ACC112 (cell line): Measurements from ENCODE around the gene RPS6KA1.
"Not testable (repeated sequence)": the region's sequence is repeated elsewhere in the genome, so short reads cannot be mapped to it uniquely, and the experiment has no call there.

Experiments
- H2AFZ ChIP-seq: fragments of 200-600 bp; sonication (generic); one replicate; pipeline ENCODE4 v1.6.0; 2017; ENCODE audit warnings: antibody characterized with exemption, low read length; ENCODE audit not compliant: unreplicated experiment
- H3K27ac ChIP-seq: fragments of 200-600 bp; sonication (generic); 2 replicates; pipeline ENCODE4 v1.5.1; 2014; ENCODE audit warnings: low read depth, mild to moderate bottlenecking, antibody characterized with exemption, low read length, moderate library complexity
- H3K27me3 ChIP-seq: fragments of 200-600 bp; sonication (generic); 2 replicates; pipeline ENCODE4 v1.6.1; 2014; ENCODE audit warnings: mild to moderate bottlenecking, antibody characterized with exemption, low read length, moderate library complexity, mixed read lengths; ENCODE audit not compliant: insufficient read depth
- H3K36me3 ChIP-seq: fragments of 200-600 bp; sonication (generic); 2 replicates; pipeline ENCODE4 v1.6.1; 2016; ENCODE audit warnings: mild to moderate bottlenecking, antibody characterized with exemption, low read length, moderate library complexity, mixed read lengths; ENCODE audit not compliant: insufficient read depth
- H3K4me1 ChIP-seq: fragments of 200-600 bp; sonication (generic); one replicate; pipeline ENCODE4 v1.6.1; 2016; ENCODE audit warnings: low read length, mixed read lengths; ENCODE audit not compliant: insufficient read depth, unreplicated experiment, control insufficient read depth
- H3K4me3 ChIP-seq: fragments of 200-600 bp; sonication (generic); 2 replicates; pipeline ENCODE4 v1.5.1; 2014; ENCODE audit warnings: mild to moderate bottlenecking, low read depth, low read length
- H3K79me2 ChIP-seq: fragments of 200-600 bp; sonication (generic); one replicate; pipeline ENCODE4 v1.6.0; 2016; ENCODE audit warnings: low read length; ENCODE audit not compliant: control insufficient read depth, unreplicated experiment, insufficient read depth

Gene RPS6KA1

GRCh38 chr1:26575348-26575747, 45.8 kb downstream of the RPS6KA1 start:
- Histone ChIP-seq H3K27me3 (no peaks in the 10 kb centered on the region), H3K79me2 (no peaks in the 10 kb centered on the region), H3K4me3 (no peak overlapping the region), H3K27ac (peak overlapping the region; percentile 7; the same call in 1 of the 2 replicates), H3K4me1 (peaks cover 15% of the 10 kb centered on the region), H3K36me3 (no peaks in the 10 kb centered on the region), H2AFZ (no peak overlapping the region)

GRCh38 chr1:26578167-26578566, 48.6 kb downstream of the RPS6KA1 start:
- Histone ChIP-seq H3K27ac (no peak overlapping the region), H3K36me3 (no peaks in the 10 kb centered on the region), H3K4me3 (no peak overlapping the region), H3K4me1 (peaks cover 31% of the 10 kb centered on the region), H3K79me2 (no peaks in the 10 kb centered on the region), H2AFZ (no peak overlapping the region), H3K27me3 (no peaks in the 10 kb centered on the region)

- Histone ChIP-seq H3K27ac (no peak overlapping the region), H3K4me1 (peaks cover 30% of the 10 kb centered on the region), H3K4me3 (no peak overlapping the region), H3K27me3 (no peaks in the 10 kb centered on the region), H3K36me3 (no peaks in the 10 kb centered on the region), H2AFZ (no peak overlapping the region), H3K79me2 (no peaks in the 10 kb centered on the region)
Measured at GRCh38 chr1:26579681-26580111, 50.1 kb downstream of the RPS6KA1 start.

- Histone ChIP-seq H3K27me3 (no peaks in the 10 kb centered on the region), H3K79me2 (no peaks in the 10 kb centered on the region), H3K36me3 (no peaks in the 10 kb centered on the region), H3K27ac (no peak overlapping the region), H2AFZ (no peak overlapping the region), H3K4me3 (no peak overlapping the region), H3K4me1 (peaks cover 26% of the 10 kb centered on the region)
Measured at GRCh38 chr1:26580116-26580515, 50.6 kb downstream of the RPS6KA1 start.

- H3K27ac ChIP-seq: no peak overlapping the region
- H3K27me3 ChIP-seq: no peaks in the 10 kb centered on the region
- H2AFZ ChIP-seq: no peak overlapping the region
- peaks cover 24% of the 10 kb centered on the region for H3K4me1 ChIP-seq
- no peaks in the 10 kb centered on the region for H3K36me3 ChIP-seq
- no peaks in the 10 kb centered on the region for H3K79me2 ChIP-seq
- H3K4me3 ChIP-seq: no peak overlapping the region
Measured at GRCh38 chr1:26581287-26581651, 51.7 kb downstream of the RPS6KA1 start.

- no peak overlapping the region for H2AFZ ChIP-seq
- no peaks in the 10 kb centered on the region for H3K27me3 ChIP-seq
- H3K4me1 ChIP-seq: peaks cover 24% of the 10 kb centered on the region
- peak overlapping the region; percentile 59 for H3K27ac ChIP-seq
- no peak overlapping the region for H3K4me3 ChIP-seq
- H3K79me2 ChIP-seq: no peaks in the 10 kb centered on the region
- H3K36me3 ChIP-seq: no peaks in the 10 kb centered on the region
Measured at GRCh38 chr1:26582053-26582835, 52.7 kb downstream of the RPS6KA1 start.

- Histone ChIP-seq H3K4me1 (peaks cover 24% of the 10 kb centered on the region), H2AFZ (peak overlapping the region; percentile 10), H3K36me3 (no peaks in the 10 kb centered on the region), H3K27ac (peak overlapping the region; percentile 59), H3K27me3 (no peaks in the 10 kb centered on the region), H3K79me2 (no peaks in the 10 kb centered on the region), H3K4me3 (no peak overlapping the region)
Measured at GRCh38 chr1:26582836-26583460, 53.4 kb downstream of the RPS6KA1 start.

GRCh38 chr1:26583646-26584485, 54.3 kb downstream of the RPS6KA1 start:
- Histone ChIP-seq H3K27me3 (no peaks in the 10 kb centered on the region), H3K79me2 (no peaks in the 10 kb centered on the region), H3K4me3 (no peak overlapping the region), H3K27ac (peak overlapping the region; percentile 59), H3K4me1 (peaks cover 24% of the 10 kb centered on the region), H2AFZ (peak overlapping the region; percentile 10), H3K36me3 (no peaks in the 10 kb centered on the region)

- peaks cover 24% of the 10 kb centered on the region for H3K4me1 ChIP-seq
- H3K36me3 ChIP-seq, H2AFZ ChIP-seq, H3K27me3 ChIP-seq, H3K27ac ChIP-seq, H3K4me3 ChIP-seq, H3K79me2 ChIP-seq: not testable (repeated sequence)
Measured at GRCh38 chr1:26584588-26584987, 55.0 kb downstream of the RPS6KA1 start.

- H3K4me3 ChIP-seq: no peak overlapping the region
- H3K27ac ChIP-seq: no peak overlapping the region
- no peaks in the 10 kb centered on the region for H3K27me3 ChIP-seq
- no peaks in the 10 kb centered on the region for H3K36me3 ChIP-seq
- no peak overlapping the region for H2AFZ ChIP-seq
- peaks cover 24% of the 10 kb centered on the region for H3K4me1 ChIP-seq
- H3K79me2 ChIP-seq: no peaks in the 10 kb centered on the region
Measured at GRCh38 chr1:26585471-26585870, 55.9 kb downstream of the RPS6KA1 start.
